WTC11 (cell line): ENCODE results near the gene PSMB10. TPM values are rescaled to one million over a fixed set of nuclear protein-coding genes. Genes with fewer than 3 reads are reported as not detected.

ENCODE experiments used
- ATAC-seq: fragments of 200-7000 bp; cut with Tn5 transposase; 2 replicates; pipeline ENCODE4 v1.10.0; 2021; ENCODE audit warnings: mild to moderate bottlenecking, moderate library complexity
- CTCF ChIA-PET: fragments of 300-600 bp; sonication (Branson Sonifier 250); formaldehyde crosslinking; loops from one replicate; lab custom pipeline; 2021; ENCODE audit warnings: antibody characterized with exemption; lab: Charles Lee
- POLR2A ChIA-PET: fragments of 350-600 bp; sonication (Branson Sonifier 250); formaldehyde crosslinking; loops from one replicate; lab custom pipeline; 2021; ENCODE audit warnings: antibody characterized with exemption; lab: Charles Lee
- DNase-seq: peaks from one replicate; pipeline ENCODE4 v3.0.0; 2021; ENCODE audit warnings: low spot score
- H3K27ac Mint-ChIP-seq: 2 replicates; pipeline ENCODE4 v1.8.0; 2021; ENCODE audit warnings: mixed read lengths
- H3K27me3 Mint-ChIP-seq: 2 replicates; pipeline ENCODE4 v1.8.0; 2021; ENCODE audit warnings: low read depth, mild to moderate bottlenecking, moderate library complexity, mixed read lengths
- H3K36me3 Mint-ChIP-seq: 2 replicates; pipeline ENCODE4 v1.8.0; 2021; ENCODE audit warnings: mixed read lengths
- H3K4me1 Mint-ChIP-seq: 2 replicates; pipeline ENCODE4 v1.8.0; 2022; ENCODE audit warnings: mixed read lengths
- H3K4me3 Mint-ChIP-seq: 2 replicates; pipeline ENCODE4 v1.8.0; 2021; ENCODE audit warnings: mild to moderate bottlenecking, moderate library complexity, mixed read lengths
- H3K9me3 Mint-ChIP-seq: 2 replicates; pipeline ENCODE4 v1.8.0; 2021; ENCODE audit warnings: mixed read lengths
- AFF4 ChIP-seq: sonication (generic); formaldehyde crosslinking; IDR thresholded peaks from 2 replicates; pipeline ENCODE4 v1.8.1; 2023; ENCODE audit warnings: mild to moderate bottlenecking, missing genetic modification reagents, borderline replicate concordance
- CBFB ChIP-seq: sonication (generic); formaldehyde crosslinking; IDR thresholded peaks from 2 replicates; pipeline ENCODE4 v1.8.1; 2022; ENCODE audit warnings: mild to moderate bottlenecking, low read depth, missing genetic modification reagents
- CDX4 ChIP-seq: fragments of 250-450 bp; sonication (Bioruptor Pico); IDR thresholded peaks from 2 replicates; pipeline ENCODE4 v1.9.0; 2021; ENCODE audit warnings: moderate library complexity, mild to moderate bottlenecking, inconsistent platforms, borderline replicate concordance
- CREB1 ChIP-seq: sonication (generic); formaldehyde crosslinking; IDR thresholded peaks from 2 replicates; pipeline ENCODE4 v1.8.0; 2023; ENCODE audit warnings: mild to moderate bottlenecking, missing genetic modification reagents
- ELF4 ChIP-seq: sonication (generic); formaldehyde crosslinking; IDR thresholded peaks from 2 replicates; pipeline ENCODE4 v1.8.1; 2022; ENCODE audit warnings: low read depth, mild to moderate bottlenecking, moderate library complexity, missing genetic modification reagents
- ETV6 ChIP-seq: sonication (generic); formaldehyde crosslinking; IDR thresholded peaks from 2 replicates; pipeline ENCODE4 v1.8.1; 2022; ENCODE audit warnings: mild to moderate bottlenecking, missing genetic modification reagents
- FOXP1 ChIP-seq: sonication (generic); formaldehyde crosslinking; IDR thresholded peaks from 2 replicates; pipeline ENCODE4 v1.8.0; 2022; ENCODE audit warnings: missing genetic modification reagents, mild to moderate bottlenecking, moderate library complexity, borderline replicate concordance
- JAZF1 ChIP-seq: fragments of 250-450 bp; sonication (Bioruptor Pico); IDR thresholded peaks from 2 replicates; pipeline ENCODE4 v1.9.0; 2021; ENCODE audit warnings: moderate library complexity, mild to moderate bottlenecking, inconsistent platforms
- JUN ChIP-seq: sonication (generic); formaldehyde crosslinking; IDR thresholded peaks from 2 replicates; pipeline ENCODE4 v1.8.0; 2023; ENCODE audit warnings: mild to moderate bottlenecking, missing genetic modification reagents
- PRRX2 ChIP-seq: fragments of 250-450 bp; sonication (Bioruptor Pico); IDR thresholded peaks from 2 replicates; pipeline ENCODE4 v1.8.0; 2021; ENCODE audit warnings: mild to moderate bottlenecking
- RELA ChIP-seq: sonication (generic); formaldehyde crosslinking; IDR thresholded peaks from 2 replicates; pipeline ENCODE4 v1.8.1; 2022; ENCODE audit warnings: missing genetic modification reagents, mild to moderate bottlenecking, borderline replicate concordance
- RORB ChIP-seq: fragments of 250-450 bp; sonication (Bioruptor Pico); IDR thresholded peaks from 2 replicates; pipeline ENCODE4 v1.9.0; 2021; ENCODE audit warnings: mild to moderate bottlenecking
- SP1 ChIP-seq: sonication (generic); formaldehyde crosslinking; conservative IDR thresholded peaks from 2 replicates; pipeline ENCODE4 v1.8.1; 2022; ENCODE audit warnings: missing genetic modification reagents
- STAT6 ChIP-seq: sonication (generic); formaldehyde crosslinking; conservative IDR thresholded peaks from 2 replicates; pipeline ENCODE4 v1.8.1; 2023; ENCODE audit warnings: mild to moderate bottlenecking, low read depth, missing genetic modification reagents, moderate library complexity
- TCF7 ChIP-seq: sonication (generic); formaldehyde crosslinking; IDR thresholded peaks from 2 replicates; pipeline ENCODE4 v1.8.0; 2022; ENCODE audit warnings: mild to moderate bottlenecking, low read depth, missing genetic modification reagents, moderate library complexity
- ZNF219 ChIP-seq: sonication (generic); formaldehyde crosslinking; IDR thresholded peaks from 2 replicates; pipeline ENCODE4 v1.8.0; 2023; ENCODE audit warnings: missing genetic modification reagents, mild to moderate bottlenecking, borderline replicate concordance
- ZNF396 ChIP-seq: fragments of 250-450 bp; sonication (Bioruptor Pico); IDR thresholded peaks from 2 replicates; pipeline ENCODE4 v1.8.0; 2021; ENCODE audit warnings: mild to moderate bottlenecking, moderate library complexity, borderline replicate concordance
- ZNF512 ChIP-seq: sonication (generic); formaldehyde crosslinking; IDR thresholded peaks from 2 replicates; pipeline ENCODE4 v1.8.1; 2022; ENCODE audit warnings: missing genetic modification reagents, borderline replicate concordance
- ZNF671 ChIP-seq: fragments of 250-450 bp; sonication (Bioruptor Pico); IDR thresholded peaks from 2 replicates; pipeline ENCODE4 v1.8.0; 2021; ENCODE audit warnings: mild to moderate bottlenecking
- total RNA-seq: library from RNA; stranded (reverse); gene quantifications from 3 replicates; pipeline ENCODE4 v1.2.3, GENCODE V29; 2021
- TF ChIP-seq, protein P1 (sequence below): sonication (generic); formaldehyde crosslinking; IDR thresholded peaks from 2 replicates; pipeline ENCODE4 v1.8.1; 2023; ENCODE audit warnings: mild to moderate bottlenecking, moderate library complexity, missing genetic modification reagents
- TF ChIP-seq, protein P2 (sequence below): sonication (generic); formaldehyde crosslinking; IDR thresholded peaks from 2 replicates; pipeline ENCODE4 v1.8.1; 2023; ENCODE audit warnings: mild to moderate bottlenecking, missing genetic modification reagents
- TF ChIP-seq, protein P3 (sequence below): fragments of 200-600 bp; IDR thresholded peaks from 2 replicates; pipeline ENCODE4 v1.8.0; 2022; ENCODE audit warnings: antibody characterized with exemption

The PSMB10 gene
- total RNA-seq, 1 experiment from 2014 or later: 40.9 TPM

DNA sequence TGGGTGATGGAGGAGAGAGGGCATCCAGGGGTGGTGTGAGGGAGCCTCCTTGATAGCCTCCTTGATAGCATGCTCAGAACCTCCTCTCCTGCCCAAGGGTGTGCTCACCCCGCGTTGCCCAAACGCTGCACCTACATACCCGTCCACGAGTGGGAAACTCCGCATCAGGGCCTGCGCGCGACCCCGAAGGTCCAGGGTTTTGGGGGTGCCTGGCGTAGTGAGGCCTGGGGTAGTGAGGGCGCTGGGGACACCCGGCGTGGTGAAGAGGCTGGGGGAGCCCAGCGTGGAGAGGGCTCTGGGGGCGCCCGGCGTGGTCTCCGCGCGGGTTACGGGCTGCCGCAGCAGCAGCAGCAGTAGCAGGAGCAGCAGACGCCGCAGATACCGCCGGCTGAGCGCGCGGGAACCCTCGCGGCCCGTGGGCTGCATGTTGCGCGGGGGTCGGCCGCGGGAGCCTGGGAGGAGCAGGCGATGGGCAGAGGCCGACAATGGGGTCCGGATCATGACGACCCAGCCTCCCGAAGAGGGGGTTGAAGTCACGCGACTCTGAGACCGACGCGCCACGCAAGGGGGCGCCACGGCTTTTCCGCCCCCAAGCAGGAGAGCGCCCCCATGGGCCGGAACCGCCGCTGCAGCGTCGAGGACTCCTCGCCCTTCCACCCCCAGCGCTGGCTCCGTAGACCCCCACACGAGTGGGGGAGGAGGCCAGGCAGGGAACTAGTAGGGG lies 43.5 kb upstream of the PSMB10 start, which contains the start of gene DPEP3:
Gene DPEP3, minus strand, starts transcription at position 545 of the 724 bp plus-strand sequence. Its CDS starts 119 bp downstream, at position 426.
- Mint-ChIP-seq H3K27me3 (peaks cover 13% of the 10 kb centered on the region), H3K4me3 (no peak within 1 kb of the TSS), H3K36me3 (no peaks in the 10 kb centered on the region), H3K4me1 (peaks cover 6% of the 10 kb centered on the region), H3K27ac (no peak within 1 kb of the TSS), H3K9me3 (no peaks in the 10 kb centered on the region)
- DNase-seq (peak; percentile 83), ATAC-seq (peak; percentile 89)
- ChIA-PET POLR2A (no interaction called here), CTCF (interaction anchor here (0.7 to 4.3 kb wide), 9 partner anchors 10 to 60 kb away, joined by 3 to 13 read pairs (median 3); partner anchors contain the start of genes DPEP2NB and SLC12A4)
- peak; percentile 49; the same call in 1 of the 2 replicates for TF ChIP-seq FOXP1 (CRISPR knock-in tag)
- TF ChIP-seq, protein P1, sequence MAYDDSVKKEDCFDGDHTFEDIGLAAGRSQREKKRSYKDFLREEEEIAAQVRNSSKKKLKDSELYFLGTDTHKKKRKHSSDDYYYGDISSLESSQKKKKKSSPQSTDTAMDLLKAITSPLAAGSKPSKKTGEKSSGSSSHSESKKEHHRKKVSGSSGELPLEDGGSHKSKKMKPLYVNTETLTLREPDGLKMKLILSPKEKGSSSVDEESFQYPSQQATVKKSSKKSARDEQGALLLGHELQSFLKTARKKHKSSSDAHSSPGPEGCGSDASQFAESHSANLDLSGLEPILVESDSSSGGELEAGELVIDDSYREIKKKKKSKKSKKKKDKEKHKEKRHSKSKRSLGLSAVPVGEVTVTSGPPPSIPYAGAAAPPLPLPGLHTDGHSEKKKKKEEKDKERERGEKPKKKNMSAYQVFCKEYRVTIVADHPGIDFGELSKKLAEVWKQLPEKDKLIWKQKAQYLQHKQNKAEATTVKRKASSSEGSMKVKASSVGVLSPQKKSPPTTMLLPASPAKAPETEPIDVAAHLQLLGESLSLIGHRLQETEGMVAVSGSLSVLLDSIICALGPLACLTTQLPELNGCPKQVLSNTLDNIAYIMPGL: peak; percentile 88; the same call in 1 of the 2 replicates
- TF ChIP-seq JAZF1 (CRISPR knock-in tag): no peak
- TF ChIP-seq RELA (CRISPR knock-in tag): no peak
- TF ChIP-seq CBFB (CRISPR knock-in tag): no peak
- no peak for TF ChIP-seq STAT6 (CRISPR knock-in tag)
- peak; percentile 54; the same call in 1 of the 2 replicates for TF ChIP-seq SP1 (CRISPR knock-in tag)
- no peak for TF ChIP-seq RORB
- no peak for TF ChIP-seq ETV6 (CRISPR knock-in tag)
- TF ChIP-seq ZNF671 (CRISPR knock-in tag): no peak
- TF ChIP-seq ZNF219: no peak
- TF ChIP-seq PRRX2: no peak
- TF ChIP-seq, protein P2, sequence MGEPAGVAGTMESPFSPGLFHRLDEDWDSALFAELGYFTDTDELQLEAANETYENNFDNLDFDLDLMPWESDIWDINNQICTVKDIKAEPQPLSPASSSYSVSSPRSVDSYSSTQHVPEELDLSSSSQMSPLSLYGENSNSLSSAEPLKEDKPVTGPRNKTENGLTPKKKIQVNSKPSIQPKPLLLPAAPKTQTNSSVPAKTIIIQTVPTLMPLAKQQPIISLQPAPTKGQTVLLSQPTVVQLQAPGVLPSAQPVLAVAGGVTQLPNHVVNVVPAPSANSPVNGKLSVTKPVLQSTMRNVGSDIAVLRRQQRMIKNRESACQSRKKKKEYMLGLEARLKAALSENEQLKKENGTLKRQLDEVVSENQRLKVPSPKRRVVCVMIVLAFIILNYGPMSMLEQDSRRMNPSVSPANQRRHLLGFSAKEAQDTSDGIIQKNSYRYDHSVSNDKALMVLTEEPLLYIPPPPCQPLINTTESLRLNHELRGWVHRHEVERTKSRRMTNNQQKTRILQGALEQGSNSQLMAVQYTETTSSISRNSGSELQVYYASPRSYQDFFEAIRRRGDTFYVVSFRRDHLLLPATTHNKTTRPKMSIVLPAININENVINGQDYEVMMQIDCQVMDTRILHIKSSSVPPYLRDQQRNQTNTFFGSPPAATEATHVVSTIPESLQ (CRISPR knock-in tag): no peak
- no peak for TF ChIP-seq AFF4 (CRISPR knock-in tag)
- TF ChIP-seq TCF7 (CRISPR knock-in tag): no peak
- TF ChIP-seq ZNF512 (CRISPR knock-in tag): no peak
- no peak for TF ChIP-seq ELF4
- no peak for TF ChIP-seq ZNF396 (CRISPR knock-in tag)
- no peak for TF ChIP-seq CDX4 (CRISPR knock-in tag)
- no peak for TF ChIP-seq CREB1 (CRISPR knock-in tag)
- TF ChIP-seq, protein P3, sequence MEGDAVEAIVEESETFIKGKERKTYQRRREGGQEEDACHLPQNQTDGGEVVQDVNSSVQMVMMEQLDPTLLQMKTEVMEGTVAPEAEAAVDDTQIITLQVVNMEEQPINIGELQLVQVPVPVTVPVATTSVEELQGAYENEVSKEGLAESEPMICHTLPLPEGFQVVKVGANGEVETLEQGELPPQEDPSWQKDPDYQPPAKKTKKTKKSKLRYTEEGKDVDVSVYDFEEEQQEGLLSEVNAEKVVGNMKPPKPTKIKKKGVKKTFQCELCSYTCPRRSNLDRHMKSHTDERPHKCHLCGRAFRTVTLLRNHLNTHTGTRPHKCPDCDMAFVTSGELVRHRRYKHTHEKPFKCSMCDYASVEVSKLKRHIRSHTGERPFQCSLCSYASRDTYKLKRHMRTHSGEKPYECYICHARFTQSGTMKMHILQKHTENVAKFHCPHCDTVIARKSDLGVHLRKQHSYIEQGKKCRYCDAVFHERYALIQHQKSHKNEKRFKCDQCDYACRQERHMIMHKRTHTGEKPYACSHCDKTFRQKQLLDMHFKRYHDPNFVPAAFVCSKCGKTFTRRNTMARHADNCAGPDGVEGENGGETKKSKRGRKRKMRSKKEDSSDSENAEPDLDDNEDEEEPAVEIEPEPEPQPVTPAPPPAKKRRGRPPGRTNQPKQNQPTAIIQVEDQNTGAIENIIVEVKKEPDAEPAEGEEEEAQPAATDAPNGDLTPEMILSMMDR: peak; percentile 80
- no peak for TF ChIP-seq JUN (CRISPR knock-in tag)
